Bronchial epithelial cell (primary cell): ENCODE measurements around the gene ATG5. TPM values are rescaled to one million over a fixed set of nuclear protein-coding genes. Genes with fewer than 3 reads are reported as not detected.

Experiments
- DNase-seq: peaks from one replicate; pipeline ENCODE4 v3.0.0-alpha.2; 2010; ENCODE audit warnings: low read depth
- FAIRE-seq: peaks from 2 replicates; lab custom pipeline; 2011; peaks lifted over from hg19 to GRCh38; lab: Jason Lieb, UNC
- H3K27me3 ChIP-seq: 2 replicates; pipeline ENCODE4 v1.5.1; 2011; ENCODE audit warnings: low read length; ENCODE audit not compliant: control insufficient read depth, insufficient read depth
- H3K36me3 ChIP-seq: 2 replicates; pipeline ENCODE4 v1.5.1; 2011; ENCODE audit warnings: low read length; ENCODE audit not compliant: control insufficient read depth, insufficient read depth
- H3K4me3 ChIP-seq: 2 replicates; pipeline ENCODE4 v1.5.1; 2011; ENCODE audit warnings: mild to moderate bottlenecking, low read depth, low read length, control low read depth
- total RNA-seq: library from RNA; depleted of rRNA; stranded (reverse); fragments of >200 nt; gene quantifications from 2 replicates; pipeline ENCODE4 v1.2.1, GENCODE V29; 2014
- TF ChIP-seq, protein P1 (sequence below): IDR thresholded peaks from 2 replicates; pipeline ENCODE4 v1.5.1; 2011; ENCODE audit warnings: mild to moderate bottlenecking, moderate library complexity, low read length, control low read depth, inconsistent platforms; ENCODE audit not compliant: insufficient read depth, severe bottlenecking

ATG5 gene
- total RNA-seq, 1 donor from 2014 or later, result 56.6 TPM

DNA sequence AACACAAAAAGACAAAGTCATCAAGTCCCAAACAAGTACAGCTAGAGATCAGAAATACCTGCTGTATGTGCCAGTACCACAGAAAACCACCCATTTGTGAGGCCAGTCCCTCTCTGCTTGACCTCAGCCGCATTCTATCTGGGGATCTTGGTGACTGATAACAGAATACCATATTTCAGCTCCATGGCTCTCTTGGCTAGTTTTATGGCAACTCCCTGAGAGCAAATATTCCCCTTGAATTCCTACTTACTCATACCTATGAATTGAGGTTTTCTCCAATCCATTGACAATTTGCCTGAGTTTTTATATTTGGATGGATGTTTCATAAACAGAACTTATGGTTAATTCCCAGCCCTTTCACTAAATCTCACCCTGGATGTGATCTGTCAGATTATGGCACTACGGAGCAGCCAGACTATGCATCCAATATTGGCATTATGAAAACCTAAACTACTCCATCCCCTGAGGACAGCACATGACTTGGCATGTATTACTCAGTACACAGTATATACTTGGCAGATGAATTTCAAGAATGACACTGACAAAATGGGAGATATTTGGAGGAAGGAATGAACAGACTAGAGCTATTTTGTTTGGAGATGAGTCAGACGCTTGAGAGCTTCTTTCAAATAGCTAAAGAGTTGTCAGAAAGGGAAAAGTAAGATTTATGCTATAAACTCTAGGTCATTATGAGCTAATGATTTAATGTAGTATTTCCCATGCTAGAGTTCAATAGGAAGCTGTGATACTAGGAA, 143.7 kb downstream of the ATG5 start:
- FAIRE-seq, result no peak
- H3K27me3 ChIP-seq, result no peaks in the 10 kb centered on the region
- H3K4me3 ChIP-seq, result no peak overlapping the region
- TF ChIP-seq, protein P1, sequence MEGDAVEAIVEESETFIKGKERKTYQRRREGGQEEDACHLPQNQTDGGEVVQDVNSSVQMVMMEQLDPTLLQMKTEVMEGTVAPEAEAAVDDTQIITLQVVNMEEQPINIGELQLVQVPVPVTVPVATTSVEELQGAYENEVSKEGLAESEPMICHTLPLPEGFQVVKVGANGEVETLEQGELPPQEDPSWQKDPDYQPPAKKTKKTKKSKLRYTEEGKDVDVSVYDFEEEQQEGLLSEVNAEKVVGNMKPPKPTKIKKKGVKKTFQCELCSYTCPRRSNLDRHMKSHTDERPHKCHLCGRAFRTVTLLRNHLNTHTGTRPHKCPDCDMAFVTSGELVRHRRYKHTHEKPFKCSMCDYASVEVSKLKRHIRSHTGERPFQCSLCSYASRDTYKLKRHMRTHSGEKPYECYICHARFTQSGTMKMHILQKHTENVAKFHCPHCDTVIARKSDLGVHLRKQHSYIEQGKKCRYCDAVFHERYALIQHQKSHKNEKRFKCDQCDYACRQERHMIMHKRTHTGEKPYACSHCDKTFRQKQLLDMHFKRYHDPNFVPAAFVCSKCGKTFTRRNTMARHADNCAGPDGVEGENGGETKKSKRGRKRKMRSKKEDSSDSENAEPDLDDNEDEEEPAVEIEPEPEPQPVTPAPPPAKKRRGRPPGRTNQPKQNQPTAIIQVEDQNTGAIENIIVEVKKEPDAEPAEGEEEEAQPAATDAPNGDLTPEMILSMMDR, result no peak
- no peaks in the 10 kb centered on the region for H3K36me3 ChIP-seq
- DNase-seq, result peak; percentile 72

DNA sequence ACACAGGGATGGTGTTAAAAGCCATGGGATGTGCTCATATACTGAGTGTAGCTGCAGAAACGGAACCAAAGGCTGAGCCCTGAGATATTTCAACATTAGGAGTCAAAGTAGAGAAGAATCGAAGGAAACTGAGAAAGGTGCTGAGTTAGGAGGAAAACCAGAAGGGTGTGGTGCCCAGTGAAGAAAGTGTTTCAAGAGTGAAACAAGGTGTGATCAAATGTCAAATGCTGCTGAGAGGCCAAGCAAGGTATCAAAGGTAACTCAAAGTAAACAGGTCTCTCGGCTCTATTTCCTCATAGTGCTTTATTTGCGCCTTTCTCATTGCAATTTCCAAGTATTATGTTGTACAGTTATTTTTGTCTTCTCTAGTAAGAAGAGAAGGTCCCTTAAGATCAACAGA, 145.4 kb downstream of the ATG5 start:
- Histone ChIP-seq H3K27me3 (no peaks in the 10 kb centered on the region), H3K4me3 (no peak overlapping the region), H3K36me3 (no peaks in the 10 kb centered on the region)
- TF ChIP-seq, protein P1, result no peak
- DNase-seq, result no peak
- FAIRE-seq, result no peak

DNA sequence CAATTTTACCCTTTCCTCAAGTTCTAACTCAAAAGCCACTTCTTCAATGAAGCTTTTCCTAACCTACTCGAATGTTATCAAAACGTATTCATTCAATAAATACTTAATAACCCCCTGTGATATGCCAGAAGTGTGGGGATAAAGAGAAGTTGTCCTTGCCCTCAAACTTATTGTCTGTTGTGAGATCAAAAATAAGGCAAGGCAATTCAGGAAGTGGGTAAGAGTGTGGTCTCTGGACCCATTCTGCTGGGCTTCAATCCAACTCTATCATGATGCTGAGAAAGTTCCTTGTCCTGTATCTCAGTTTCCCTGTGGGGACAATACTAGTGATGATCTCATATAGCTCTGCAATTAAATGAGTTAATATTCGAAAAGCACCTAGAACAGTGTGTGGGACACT, 146.7 kb downstream of the ATG5 start:
- Histone ChIP-seq H3K36me3 (no peaks in the 10 kb centered on the region), H3K4me3 (no peak overlapping the region), H3K27me3 (no peaks in the 10 kb centered on the region)
- DNase-seq (no peak), FAIRE-seq (no peak)
- TF ChIP-seq, protein P1, result no peak

DNA sequence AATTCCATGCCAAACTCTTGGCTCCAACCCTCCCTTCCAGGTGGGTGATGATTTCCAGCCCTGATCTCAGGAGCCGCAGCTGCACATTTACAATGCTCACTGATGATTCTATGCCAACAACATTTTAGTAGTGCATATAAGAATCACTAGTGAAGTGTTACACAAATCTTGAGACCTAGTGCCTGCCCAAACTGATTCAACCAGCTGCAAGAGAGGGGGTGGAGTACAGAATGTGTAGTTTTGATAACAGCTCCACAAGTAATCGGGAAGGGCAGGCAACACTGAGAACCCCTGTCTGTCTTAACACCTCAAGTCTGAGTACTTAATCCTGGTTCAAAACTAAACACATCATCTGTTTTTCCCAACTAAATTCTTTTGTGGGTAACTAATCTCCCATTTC, 147.8 kb downstream of the ATG5 start:
- TF ChIP-seq, protein P1, result no peak
- no peak for FAIRE-seq

DNA sequence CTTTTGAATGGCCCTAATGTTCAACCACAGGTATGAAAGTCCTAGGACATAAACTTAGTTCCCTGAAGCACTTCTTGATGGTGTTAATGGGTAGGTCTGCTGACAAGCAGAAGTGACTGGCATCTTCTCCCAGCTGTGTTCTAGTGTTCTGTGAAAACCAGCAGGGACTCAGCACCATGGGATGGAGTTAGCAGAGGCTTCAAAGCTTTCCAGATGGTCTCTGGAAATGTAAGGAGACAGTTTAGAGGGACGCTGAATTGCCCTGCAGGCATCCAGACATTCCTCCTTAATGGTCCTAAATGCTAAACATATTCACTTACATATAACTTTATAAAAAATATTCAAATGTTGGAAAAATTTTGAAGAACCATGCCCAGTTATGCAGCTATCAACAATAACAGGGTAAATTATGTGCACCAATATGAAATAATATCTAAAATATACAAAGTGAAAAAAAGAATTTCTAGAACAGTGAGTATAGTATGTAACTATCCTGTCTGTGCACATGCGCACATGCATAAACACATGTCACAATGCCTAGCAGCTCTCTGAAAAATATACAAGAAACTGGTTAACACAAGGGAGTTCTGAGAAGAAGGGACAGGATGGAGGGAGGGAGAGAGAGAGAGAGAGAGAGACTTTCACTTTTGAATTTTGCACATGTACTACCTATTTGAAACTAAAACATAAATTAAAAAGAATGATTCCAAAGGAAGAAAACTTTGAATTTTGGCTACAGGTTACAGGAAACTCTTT, 152.3 kb downstream of the ATG5 start:
- no peak for DNase-seq
- Histone ChIP-seq H3K36me3 (no peaks in the 10 kb centered on the region), H3K27me3 (no peaks in the 10 kb centered on the region), H3K4me3 (no peak overlapping the region)
- TF ChIP-seq, protein P1, result no peak
- no peak for FAIRE-seq

More for the DNA sequence above, 147.8 kb downstream of the ATG5 start:
- no peak for DNase-seq
- no peaks in the 10 kb centered on the region for H3K36me3 ChIP-seq
- no peaks in the 10 kb centered on the region for H3K27me3 ChIP-seq
- no peak overlapping the region for H3K4me3 ChIP-seq
